ENCODE data around the gene PPP1R13B.
A peak's percentile ranks its signal among the peaks of the same experiment; 100 is the strongest.

The PPP1R13B gene

DNA sequence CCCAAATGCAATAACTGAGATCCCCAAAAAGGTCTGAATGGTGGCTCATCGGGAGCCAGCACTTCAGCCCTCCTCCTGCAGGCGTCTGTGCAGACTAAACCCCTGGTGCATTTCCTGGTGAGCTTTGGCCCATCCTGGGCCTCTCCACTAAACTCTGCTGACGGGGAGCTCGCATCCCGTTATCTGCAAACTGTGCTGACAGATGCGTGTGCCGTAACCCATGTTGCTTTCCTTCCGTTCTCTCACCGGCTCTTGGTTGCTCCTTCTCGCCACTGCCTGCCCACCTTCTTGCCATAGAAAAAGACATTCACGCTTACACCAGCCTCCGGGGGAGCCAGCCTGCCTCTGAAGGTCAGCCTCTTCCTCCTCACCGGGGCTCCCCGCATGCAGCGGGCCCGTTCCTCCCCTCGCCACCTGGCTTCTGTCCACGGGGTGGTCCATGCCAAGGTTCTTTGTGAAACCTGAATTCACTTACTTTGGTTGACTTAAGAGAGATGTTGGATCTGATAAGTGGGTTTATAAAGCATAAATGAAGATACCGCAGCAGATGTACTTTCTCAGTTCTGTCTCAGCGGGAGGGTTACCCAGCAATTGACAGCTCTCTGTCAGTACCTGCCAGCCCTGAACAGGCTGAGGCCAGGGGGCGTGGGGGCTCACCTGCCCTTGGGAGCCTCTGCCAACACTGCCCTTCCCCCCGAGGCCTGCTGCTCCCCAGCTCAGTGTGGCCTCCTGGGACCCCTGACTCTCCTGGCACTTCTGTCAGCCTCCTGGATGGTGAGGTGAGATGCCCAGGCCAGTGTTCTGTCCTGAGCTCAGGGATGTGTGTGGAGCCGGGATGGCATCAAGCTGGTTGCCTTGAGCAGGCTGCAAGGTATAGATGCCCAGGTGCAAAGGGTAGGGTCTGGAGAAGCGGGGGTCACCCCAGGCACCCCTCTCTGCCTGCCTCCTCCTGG, 117.6 kb downstream of the PPP1R13B start:
- DNase-seq (ENCODE audit: low read depth), result no peak

DNA sequence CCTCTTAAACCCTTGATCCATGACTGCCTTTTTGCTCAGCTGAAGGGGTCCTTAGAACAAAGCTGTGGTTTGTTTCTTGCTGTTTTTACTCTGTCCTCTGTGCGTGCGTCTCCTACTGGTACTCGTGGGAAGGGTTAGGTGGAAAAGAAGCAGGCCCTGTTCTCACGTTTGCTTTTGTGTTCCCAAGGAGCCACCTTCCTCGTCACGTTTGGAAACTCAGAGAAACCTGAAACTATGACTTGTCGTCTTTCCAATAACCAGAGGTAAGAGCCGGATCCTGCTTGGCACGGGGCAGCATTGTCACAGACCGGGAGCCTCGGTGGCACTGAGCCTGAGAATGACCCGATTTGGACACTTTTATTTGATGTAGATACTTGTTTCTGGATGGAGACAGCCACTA, 118.7 kb downstream of the PPP1R13B start:
- DNase-seq (ENCODE audit: low read depth), result no peak

DNA sequence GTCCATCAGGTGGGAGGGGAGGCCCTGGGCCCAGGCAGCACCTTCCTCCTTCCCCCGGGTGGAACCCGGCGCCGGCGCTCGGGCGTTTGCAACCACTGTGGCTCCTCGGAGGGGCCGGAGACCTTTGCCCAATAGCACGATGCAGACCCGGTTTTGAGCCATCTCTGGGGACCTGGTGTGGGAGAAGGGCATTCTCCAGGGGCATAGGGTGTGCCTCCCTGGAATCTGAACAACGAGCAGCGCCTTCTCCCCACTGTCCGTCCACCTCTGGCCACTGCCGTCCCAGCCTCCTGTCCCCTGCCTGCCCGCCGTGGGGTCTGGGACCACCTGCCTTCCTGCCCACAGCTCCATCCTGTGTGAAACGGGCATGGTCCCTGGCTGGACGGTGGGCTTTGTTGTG, 119.2 kb downstream of the PPP1R13B start:
- no peak for DNase-seq (ENCODE audit: low read depth)

DNA sequence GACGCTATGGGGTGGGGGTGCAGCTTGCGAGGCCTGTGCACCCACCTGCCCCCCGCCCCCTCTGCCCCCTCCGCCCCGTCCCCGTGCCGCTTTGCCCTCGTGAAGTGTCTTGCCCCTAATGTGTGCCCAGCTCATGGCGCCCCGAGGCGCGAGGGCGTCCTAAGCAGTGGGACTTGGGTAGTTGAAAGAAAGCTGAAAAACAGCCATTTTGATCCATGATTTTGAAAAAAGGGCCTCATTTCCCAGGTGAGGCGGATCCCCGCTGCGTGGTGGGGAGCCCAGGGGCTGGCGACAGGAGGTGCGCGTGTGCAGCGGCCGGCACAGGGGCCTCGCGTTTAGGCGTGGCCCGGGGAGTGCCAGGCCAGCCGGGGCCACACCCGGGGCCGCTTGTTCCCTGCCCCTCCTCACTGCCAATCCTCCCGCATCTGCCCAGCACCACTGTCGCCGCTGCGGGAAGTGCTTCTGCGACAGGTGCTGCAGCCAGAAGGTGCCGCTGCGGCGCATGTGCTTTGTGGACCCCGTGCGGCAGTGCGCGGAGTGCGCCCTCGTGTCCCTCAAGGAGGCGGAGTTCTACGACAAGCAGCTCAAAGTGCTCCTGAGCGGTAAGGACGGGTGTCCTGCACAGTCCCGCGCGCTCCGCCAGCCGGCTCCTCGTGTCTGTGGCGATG, 119.9 kb downstream of the PPP1R13B start:
- DNase-seq (ENCODE audit: low read depth), result no peak

DNA sequence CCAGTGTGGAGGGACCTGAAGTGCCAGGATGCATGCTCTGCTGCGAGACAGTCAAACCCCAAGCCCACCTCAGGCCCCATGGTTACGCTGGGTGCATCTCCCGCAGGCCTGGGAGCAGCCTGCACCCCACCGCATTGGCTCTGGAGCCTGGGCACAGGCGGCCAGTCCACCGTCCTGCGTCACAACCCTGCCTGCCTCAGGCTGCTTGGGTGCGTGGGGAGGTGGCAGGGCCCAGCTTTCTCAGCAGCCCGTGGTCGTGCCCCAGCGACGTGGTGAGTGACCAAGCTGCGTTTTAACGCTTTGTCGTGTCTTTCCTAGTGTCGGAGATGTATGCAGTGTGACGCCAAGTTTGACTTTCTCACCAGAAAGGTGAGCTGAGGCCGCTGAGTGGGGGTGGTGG, 120.9 kb downstream of the PPP1R13B start:
- no peak for DNase-seq (ENCODE audit: low read depth)

DNA sequence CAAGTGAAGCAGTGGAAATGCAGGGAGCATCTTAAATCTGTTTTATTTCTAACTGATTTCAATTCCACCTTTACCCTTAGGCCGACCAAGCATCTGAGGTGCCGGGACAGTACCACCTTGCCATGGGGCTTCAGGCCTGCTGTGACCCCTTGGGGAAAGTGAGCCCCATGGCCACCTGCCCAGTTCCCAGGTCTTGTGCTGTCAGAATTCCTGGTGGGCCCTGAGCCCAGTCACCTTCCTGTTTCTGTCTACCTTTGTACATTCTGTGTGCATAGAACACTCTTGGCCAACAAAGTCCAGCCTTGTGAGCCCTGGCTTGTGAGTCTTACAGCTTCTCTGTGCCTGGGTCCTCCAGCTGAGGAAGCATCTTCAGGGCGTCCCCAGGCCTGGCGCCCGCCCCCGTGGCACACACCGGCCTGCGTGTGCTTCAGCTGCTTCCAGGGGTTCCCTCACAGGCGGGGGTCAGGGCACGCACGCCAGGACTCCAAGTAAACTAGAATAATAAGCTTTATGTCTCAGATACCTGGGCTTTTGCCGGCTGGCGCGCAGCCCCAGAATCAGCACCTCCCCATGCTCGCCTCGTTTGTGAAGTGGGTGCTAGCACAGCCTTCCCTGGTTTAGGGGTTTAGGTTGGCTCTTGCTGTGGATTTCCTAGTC, 121.5 kb downstream of the PPP1R13B start:
- no peak for DNase-seq (ENCODE audit: low read depth)

DNA sequence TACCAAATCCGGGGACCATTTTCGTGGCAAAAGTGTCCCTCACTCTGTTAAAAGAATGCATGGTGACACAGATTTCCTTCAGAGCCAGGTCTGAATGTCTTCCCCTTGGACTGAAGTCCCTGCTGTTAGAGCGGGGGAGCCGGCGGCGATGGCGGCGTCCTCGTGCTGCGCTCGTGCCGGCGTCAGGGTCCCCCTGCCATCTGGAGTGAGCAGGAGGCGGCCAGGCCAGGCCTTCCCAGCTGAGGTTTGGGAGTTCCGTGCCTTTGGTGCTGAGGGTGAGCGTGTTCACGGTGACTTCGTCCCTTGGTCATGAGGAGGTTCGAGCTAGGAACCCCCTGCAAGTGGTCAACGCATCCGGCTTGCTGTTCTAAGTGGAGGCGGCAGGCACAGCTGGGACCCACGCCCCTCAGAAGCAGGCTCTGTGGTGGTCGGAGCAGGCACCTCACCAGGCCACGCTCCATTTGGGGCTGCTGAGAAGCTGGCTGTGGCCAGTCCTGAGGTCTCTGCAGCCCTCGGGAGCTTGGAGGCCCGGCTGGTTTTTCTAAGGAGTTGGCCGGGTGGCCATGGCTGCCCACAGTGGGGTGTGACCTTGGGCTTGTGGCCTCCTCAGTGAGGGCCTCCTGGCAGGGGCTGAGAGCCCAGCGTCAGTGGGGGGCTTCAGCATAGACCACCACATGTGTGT, 122.2 kb downstream of the PPP1R13B start:
- no peak for DNase-seq (ENCODE audit: low read depth)

DNA sequence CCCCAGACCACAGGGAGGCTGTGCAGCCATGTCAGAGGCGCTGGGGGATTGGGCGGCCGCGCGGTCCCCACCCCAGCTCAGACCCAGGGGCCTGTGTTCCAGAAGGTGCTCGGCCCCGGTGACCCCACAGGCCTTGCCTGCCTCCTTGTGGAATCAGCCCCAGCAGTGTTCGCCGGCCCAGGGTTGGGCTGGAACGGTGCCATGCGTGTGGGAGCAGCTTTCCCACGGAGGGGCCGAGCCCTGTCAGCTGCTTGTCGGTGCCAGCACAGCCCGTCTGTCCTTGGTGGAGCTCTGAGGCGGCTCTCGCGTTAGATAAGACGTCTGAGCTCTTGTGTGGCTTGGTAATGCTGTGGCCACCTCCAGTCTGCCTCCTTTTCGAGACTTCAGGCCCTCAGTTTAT, 123.3 kb downstream of the PPP1R13B start:
- DNase-seq (ENCODE audit: low read depth), result no peak

DNA sequence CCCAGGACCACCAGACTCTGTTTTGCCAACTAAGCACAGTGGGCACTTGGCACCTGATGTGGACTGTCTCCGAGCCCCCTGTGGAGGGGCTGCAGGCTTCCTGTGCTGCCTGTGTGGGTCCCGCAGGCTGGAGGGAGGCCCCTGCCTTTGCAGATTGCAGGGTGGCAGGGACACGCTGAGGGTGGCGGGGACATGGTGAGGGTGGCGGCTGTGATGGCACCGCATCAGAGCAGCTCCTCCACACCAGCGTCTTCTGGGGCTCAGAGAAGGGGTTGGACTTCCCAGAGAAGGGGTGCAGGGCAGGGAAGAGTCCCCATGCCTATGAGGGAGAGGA, 123.7 kb downstream of the PPP1R13B start:
- no peak for DNase-seq (ENCODE audit: low read depth)

DNA sequence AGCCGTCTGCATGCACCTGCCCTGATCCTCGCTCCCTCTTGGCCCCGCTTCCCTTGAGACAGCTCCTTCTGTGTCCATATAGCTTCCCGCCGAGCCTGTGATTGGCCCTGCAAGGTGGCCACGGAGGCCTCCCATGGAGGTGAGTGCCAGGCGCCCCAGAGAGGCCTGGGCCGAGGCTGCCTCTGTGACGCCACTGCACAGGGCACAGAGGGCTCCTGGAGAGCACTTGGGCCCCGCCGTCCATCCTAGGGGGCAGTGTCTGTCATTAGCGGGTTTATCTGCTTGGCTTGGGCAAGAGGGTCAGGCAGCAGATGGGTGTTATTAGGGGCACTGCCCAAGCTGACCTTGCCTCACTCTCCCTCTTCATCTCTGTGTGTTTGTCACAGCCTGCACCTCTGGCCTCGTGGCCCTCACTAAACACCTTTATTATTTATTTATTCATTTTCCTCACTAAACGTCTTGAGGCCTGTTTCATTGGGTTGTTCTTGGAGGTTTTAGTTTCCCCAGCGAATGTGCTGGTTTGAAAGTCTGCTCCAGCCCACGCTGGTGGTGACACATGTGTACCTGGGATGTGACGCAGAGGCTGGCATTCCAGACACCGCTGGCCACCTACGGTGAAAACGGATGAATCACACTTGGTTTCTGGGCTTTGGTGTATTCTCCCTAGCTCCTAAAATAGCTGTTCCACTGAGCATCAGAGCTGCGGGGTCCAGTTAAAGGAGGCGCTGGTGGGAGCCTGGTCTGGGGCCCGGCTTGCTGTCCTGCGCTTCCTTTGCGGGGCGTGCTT, 125.8 kb downstream of the PPP1R13B start:
- no peak for DNase-seq (ENCODE audit: low read depth)

DNA sequence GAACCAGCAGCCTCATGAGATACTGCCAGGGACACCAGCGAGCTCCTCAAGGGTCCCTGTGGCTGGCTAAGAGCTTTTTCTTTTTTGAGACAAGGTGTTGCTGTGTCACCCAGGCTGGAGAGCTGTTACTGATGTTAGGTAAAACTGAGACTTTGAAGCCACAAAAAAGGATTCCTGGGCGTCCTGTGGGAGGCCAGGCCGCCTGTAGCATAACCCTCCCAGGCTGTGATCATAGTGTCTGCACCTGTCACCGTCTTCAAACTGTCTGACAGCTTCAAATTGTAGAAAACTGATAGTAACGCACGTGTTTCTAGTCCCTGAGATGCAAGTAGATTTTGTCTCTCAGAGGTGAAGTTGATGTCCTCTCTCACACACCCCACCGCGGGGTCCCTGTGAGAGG, 127.6 kb downstream of the PPP1R13B start:
- DNase-seq (ENCODE audit: low read depth), result no peak

DNA sequence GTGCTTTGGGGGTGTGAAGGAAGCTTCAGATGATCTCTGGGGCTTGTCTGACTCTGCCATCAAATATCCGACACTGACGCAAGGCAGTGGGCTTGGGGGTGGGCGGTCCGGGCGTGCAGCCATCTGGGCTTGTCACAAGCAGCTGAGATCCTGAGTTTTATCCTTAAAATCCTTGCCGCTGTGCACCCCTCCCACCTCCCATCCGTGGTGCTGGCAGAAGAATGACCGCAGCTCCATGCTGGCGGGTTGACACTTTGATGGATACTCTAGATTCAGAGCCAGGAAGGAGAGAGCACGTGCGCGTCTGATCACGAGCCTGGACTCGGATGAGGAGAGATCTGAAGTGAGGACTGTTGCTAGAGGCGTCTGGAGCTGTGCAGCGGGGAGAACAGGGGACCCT, 128.8 kb downstream of the PPP1R13B start:
- DNase-seq (ENCODE audit: low read depth), result no peak

DNA sequence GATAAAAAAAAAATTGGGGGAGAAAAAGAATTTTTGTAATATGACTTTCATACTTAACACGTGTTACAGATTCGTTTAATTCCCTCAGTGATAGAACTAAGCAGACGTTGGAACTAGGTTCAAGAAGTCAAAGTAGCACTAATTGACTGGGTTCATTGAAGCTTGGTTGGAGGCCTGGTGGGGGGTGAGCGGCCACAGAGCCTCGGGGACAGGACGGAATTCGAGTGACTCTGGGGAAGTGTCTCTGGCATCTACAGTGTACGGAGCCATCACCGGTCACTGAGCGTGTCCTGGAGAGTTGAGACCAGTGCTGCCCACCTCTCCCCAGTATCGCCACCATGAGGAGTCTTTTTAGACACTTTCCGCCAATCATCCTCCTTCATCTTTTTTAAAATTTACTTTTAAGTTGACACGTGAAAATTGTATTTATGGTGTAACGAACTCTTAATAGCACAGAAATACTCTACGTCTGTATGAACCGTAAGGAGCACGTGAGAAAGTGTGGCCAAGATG, 130.4 kb downstream of the PPP1R13B start:
- DNase-seq (ENCODE audit: low read depth), result no peak

DNA sequence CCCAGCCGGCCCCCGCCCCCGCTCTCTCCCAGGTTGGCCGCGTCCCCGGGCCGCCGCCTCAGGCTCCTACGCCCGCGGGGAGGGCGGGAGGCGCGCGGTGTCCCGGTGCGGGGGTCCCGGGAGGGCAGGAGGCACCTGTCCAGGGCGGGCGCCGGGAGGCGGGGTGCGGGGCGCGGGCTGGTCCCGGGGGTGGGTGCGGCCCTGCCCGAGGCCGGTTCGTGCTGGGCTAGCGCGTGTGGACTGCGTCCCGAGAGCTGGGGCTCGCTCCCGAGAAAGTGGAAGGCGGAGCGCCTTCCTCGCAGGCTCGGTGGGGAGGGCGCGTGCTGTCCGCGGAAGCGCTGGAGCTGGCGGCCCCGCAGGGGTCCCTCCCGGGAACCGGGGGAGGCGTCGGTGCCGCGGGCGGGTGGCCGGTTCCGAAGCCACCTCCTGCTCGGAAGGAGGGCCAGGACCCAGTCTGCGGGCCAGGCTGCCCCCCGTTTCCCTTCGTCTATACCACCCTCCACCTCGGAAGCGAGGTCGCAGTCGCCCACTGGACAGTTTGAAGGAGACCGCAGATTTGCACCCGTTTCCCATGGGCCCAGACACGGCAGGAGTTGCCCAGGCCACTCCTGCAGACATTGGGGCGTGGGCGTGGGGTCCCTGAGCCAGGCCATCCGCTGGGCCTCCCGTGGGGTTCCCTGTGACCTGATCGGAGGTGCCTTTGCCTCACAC, 131.1 kb downstream of the PPP1R13B start:
- DNase-seq (ENCODE audit: low read depth), result no peak

DNA sequence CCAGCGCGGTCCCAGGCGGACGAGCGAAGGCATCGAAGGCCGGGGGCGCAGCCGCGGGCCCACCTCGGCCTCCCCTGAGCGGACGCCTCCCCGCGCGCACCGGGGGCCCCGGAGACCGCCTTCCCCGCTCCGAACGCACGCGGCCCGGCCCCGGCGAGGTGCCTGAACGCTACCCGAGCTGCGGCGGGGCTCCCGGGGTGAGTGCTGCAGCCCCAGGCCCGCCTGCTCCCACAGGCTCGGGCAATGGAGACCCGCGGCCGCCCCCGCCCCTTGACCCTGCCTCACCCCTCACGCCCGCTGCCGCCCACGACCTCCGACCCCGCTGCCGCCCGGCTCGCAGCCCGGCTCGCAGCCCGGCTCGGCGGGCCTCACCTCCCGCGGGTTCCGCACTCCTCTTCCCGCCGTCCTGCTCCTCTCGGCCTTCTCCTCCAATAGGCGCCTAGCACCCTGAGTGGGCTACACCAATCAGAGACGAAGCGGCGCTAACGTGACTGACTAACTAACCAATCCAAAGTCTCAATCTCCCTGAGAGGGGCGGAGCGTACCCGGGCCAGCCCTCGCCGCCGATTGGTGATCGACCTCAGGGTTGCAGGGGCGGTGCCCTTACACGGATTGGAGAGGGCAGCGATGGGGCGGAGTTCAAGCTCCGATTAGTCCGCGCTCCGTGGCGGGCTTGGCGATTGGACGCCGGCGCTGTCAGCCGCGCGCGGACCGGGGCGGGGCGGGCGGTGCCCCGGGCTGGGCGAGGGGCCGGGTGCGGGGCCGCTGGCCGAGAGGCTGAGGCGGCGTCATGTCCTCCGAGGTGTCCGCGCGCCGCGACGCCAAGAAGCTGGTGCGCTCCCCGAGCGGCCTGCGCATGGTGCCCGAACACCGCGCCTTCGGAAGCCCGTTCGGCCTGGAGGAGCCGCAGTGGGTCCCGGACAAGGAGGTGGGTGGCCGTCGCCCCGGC, 132.0 kb downstream of the PPP1R13B start, which contains the start of the genes XRCC3 and ZFYVE21:
Gene XRCC3, minus strand, starts transcription at position 400 of the 949 bp plus-strand sequence. CDS start 4,364 bp downstream, outside the sequence.
Gene ZFYVE21, plus strand, starts transcription at position 759 of the 949 bp plus-strand sequence. Its CDS starts 32 bp downstream, at position 791.
- DNase-seq (ENCODE audit: low read depth), result peak; percentile 99

DNA sequence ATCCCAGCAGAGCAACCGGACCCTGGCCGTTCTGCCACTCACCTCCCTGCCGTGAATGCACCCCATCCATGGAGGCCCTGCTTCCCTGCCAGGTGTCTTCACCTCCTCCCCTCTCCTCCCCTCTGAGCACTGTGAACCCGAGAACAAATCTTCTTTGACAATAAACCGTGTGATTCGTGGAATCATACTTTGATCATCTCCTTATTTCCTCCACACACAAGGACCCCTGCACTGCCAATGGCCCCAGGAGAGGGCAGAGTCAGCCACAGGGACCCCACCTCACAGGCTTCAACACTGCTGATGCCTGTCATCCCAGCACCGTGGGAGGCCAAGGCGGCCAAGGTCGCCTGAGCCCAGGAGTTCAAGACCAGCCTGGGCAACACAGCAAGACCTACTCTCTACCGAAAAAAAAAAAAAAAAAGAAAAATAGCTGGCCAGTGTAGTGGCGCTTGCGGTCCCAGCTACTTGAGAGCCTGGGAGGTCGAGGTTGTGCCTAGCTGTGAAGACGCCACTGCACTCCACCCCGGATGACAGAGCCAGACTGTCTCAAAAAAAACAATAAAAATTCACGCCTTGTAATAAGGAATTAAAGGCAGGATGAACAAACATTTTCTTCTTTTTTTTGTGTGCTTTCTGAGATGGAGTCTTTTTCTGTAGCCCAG, 133.2 kb downstream of the PPP1R13B start:
- no peak for DNase-seq (ENCODE audit: low read depth)

DNA sequence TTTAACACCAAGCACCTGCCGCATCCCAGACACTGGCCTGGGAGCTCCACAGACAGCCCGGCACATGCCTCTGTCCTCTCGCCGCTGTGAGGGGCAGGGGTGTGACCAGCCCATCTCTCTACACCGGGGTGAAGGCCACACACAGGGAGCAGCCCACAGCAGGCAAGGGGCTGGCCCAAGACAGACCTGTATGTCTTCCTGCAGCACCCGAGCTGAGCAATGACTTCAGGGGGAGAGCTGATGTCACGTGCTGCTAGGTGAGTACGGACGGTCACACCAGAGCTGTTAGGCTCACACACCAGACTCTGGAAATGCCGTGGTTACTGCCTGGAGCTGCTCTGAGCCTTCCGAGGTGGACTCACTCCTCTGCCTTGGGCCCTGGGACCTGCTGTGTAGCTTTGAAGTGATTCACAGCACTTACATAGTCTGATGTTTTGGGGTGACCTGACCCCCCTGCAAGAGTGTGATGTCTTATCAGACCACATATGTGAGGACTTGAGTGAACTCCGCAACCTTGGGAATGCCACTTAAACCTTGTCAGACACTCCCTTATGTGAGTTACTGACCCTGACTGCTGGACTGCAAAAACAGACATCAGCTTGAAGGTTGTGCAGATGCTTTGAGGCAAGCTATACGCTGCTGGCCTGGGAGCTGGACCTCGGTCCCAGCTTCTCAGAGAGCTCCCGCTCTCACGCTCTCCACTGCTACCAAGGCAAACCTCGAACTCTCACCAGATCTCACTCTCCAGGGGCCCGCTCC, 133.9 kb downstream of the PPP1R13B start:
- no peak for DNase-seq (ENCODE audit: low read depth)

Data from activated T-helper 1 cell treated with Interleukin-2 at 50 U/mL for 16 hours (primary cell).